22Rv1 (cell line): ENCODE measurements around the gene LAMB4.

ENCODE experiments used
- H3K27ac ChIP-seq: fragments of 450-650 bp; 2 replicates; pipeline ENCODE4 v1.5.1; 2017
- CTCF ChIP-seq: fragments of 450-650 bp; IDR thresholded peaks from 2 replicates; pipeline ENCODE4 v1.5.1; 2017; ENCODE audit warnings: mild to moderate bottlenecking
- ZFX ChIP-seq: fragments of 450-650 bp; IDR thresholded peaks from 2 replicates; pipeline ENCODE4 v1.6.1; 2017; ENCODE audit warnings: antibody characterized with exemption, borderline replicate concordance

LAMB4 gene

DNA sequence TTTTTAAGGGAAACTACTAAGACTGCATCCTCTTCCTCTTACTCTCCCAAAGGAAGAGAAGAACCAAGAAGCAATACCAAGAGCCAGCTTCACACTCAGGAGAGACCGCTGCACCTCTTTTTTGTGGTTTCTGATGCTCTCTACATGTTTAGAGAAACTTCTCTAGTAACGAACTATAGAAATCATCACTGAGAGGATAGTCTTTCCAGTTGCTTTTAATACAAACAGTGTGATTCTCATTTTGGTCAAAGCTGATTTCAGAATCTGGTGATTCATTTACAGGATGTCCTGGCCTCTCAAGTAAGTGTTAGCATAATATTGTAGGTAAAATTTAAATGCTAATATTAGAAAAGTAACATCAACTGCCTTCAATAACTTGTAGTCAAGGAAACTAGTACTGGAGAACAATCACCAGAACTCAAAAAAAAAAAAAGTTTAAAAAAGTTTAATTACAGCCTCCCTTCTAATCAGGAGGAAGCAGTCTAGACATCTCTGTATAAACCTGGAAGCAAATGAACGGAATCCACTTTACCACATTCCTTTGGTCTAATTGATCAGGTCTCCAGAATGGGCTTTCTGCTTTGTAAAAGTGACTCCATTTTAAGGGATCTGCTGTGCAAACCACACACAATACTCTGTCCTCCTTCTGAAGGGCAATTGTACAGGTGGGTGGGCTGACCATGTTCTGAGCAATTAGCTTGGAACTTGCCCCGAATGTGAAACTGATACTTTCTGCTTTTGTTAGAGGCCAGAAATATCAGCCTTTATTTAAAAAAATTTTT is 130.2 kb downstream of the LAMB4 start:
- no peak for TF ChIP-seq ZFX
- H3K27ac ChIP-seq = no peak overlapping the region

DNA sequence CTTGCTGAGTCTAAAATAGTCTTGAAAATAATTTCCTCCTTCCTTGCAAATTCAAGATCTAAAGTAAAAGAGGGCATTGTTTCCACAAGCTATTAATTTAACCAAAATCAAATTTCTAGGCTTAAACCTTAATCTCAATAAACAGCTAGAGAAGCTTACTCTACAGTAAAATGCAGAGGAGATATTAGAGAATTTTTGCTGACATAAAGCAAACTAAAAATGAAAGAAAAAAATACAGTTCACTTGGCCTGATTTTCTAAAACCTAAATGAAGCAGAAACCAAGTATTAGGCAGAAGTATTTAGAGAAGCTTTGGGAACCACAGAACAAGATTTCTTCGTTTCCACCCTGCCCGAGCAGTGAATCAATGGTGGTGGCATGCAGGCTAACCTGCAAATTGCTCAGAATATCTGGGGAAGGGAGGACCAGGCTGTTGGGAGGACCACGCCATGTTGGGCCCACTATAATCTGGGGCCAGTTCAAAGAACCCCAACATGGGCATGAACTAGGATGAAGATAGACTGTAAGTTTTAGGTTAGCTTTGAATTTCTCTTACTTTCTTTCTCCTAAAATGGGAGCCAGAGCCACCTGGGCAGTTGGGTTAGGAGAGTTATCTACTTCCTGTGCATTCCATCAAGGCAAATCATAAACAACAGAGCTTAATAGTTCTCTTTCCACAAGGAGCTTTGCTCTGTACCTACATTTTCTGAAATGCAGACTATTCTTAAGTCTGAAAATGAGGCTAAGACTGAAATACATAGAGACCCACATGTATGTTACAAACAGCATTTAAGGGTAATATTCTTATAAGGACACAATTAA is 131.3 kb downstream of the LAMB4 start:
- H3K27ac ChIP-seq = no peak overlapping the region
- TF ChIP-seq ZFX (no peak), CTCF (no peak)

DNA sequence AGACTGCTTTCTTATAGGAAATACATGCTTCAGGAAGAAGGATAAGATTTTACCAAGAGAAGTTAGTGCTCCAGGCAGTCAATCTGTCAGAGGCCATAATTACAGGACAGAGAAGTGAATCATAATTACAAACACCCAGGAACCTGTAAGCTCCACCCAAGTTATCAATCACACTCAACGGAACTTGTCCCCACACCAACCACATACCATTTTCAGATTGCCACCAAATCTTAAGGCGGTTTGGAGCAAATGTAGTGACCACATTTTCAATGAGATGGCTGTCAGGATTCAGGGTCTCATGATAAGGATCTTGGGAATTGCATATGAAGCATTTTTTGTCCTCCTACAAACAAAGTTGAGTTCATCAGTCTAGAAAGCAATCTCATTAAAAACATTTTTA is 132.0 kb downstream of the LAMB4 start:
- no peak overlapping the region for H3K27ac ChIP-seq
- TF ChIP-seq CTCF (no peak), ZFX (no peak)

DNA sequence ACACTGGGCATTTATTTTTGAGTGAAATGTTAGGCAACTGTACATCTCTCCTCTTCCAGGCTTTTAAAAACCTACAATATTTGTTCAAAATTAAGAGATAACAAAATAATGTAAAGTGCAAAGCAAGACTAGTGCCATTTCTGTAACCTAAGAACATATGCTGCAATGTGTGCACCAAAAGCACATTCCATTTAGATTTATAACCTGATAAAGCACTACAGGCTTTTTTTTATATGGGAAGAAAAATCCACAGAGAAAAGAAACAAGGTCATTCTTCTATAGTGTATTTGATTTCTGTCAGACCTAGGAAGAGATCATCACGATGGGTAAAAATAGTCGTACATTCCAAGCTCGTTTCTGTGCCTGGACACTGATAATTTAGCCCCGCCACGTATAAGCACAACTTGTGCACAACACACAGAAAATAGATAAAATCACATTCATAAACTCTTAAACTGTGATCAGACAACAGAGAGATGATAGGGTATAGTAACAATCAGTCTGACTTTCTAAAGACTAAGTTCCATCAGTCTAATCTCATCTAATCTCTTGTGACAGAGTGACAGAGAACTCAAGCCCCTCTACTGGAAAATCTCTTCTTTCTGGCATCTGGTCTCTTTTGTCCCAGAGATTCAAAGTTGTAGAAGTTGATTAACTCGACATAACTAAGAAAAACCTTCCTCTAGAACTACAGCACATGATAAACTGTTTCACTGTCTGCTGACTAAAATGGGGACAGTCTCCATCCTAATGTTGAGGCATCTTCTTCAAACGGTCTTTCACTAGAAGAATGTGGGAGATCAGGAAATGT is 133.9 kb downstream of the LAMB4 start:
- peak overlapping the region; percentile 20; the same call in 1 of the 2 replicates for H3K27ac ChIP-seq
- no peak for TF ChIP-seq CTCF
- TF ChIP-seq ZFX = no peak

DNA sequence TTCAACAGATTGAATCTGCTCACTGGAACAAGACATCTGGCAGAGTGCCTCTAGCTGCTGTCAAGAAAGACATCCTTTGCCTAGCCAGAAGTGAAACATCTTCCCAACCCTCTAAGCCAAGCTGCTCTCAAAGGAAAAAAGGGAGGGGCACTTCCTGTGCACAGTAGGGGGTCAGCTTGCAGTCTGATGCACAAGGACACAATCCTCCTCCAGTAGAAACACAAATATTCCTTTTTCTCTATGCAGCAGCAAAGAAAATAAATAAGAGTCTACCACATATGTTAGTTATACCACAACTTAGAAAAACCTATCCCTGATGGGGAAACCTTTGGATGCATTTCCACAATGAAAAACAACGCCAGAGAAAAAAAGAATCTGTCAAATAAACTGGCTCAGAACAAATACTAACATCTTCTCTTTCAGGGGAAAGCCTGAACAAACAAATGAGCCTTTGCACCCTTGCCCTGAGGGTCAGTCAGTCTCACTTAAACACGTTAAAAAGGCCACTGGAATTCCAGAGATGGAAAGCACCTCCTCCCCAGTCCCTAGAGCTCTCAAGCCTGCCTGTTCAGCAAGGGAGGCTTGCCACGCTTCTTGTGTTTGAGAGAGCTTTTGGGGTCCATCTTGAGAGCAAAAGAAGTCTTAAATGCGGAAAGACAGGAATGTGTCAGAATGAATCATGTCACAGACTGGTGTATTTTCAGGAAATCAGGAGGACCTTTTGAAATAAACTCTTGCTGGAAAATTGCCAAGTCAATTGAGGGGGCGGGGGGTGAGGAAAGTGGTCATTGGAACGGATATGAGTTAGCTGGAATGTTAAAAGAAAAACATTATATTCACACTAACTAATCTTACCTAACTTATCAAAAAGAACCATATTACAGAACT is 134.7 kb downstream of the LAMB4 start:
- peak overlapping the region; percentile 20; the same call in 1 of the 2 replicates for H3K27ac ChIP-seq
- no peak for TF ChIP-seq ZFX
- TF ChIP-seq CTCF = no peak

GRCh38 chr7:107994421-107995030 is 135.6 kb downstream of the LAMB4 start:
- TF ChIP-seq CTCF (no peak), ZFX (no peak)
- no peak overlapping the region for H3K27ac ChIP-seq
